Measurements from ENCODE around the gene SALL1. TPM values are rescaled to one million over a fixed set of nuclear protein-coding genes. Genes with fewer than 3 reads are reported as not detected.
A peak's percentile ranks its signal among the peaks of the same experiment; 100 is the strongest.

The SALL1 gene
- total and polyA plus RNA-seq, 2 experiments from 2014 or later: 9.4 to 22.7 TPM

GRCh38 chr16:51133688-51134087 is 17.4 kb downstream of the SALL1 start:
- no peaks in the 10 kb centered on the region; the same call in 2 of the 3 replicates for H3K9me3 Mint-ChIP-seq
- TF ChIP-seq EZH2phosphoT487 (IDR thresholded peaks at IDR 0.05; ENCODE audit: unreplicated experiment) (no peak), JUNB (IDR thresholded peaks at IDR 0.05; ENCODE audit: unreplicated experiment) (no peak), STAT1 (IDR thresholded peaks at IDR 0.05; ENCODE audit: unreplicated experiment) (no peak), EZH2 (IDR thresholded peaks at IDR 0.05; ENCODE audit: low read depth, unreplicated experiment) (no peak), CREB1 (CRISPR knock-in tag; IDR thresholded peaks at IDR 0.05; ENCODE audit: low read depth) (no peak), ZNF114 (CRISPR knock-in tag; IDR thresholded peaks at IDR 0.05) (no peak), ETS1 (IDR thresholded peaks at IDR 0.05) (no peak), REST (IDR thresholded peaks at IDR 0.05; ENCODE audit: unreplicated experiment) (no peak), ZNF462 (CRISPR knock-in tag; IDR thresholded peaks at IDR 0.05) (no peak), POLR2AphosphoS5 (IDR thresholded peaks at IDR 0.05; ENCODE audit: low read depth) (no peak), ZNF331 (CRISPR knock-in tag; IDR thresholded peaks at IDR 0.05; ENCODE audit: low read depth) (no peak), NANOG (IDR thresholded peaks at IDR 0.05; ENCODE audit: borderline replicate concordance) (no peak), CTCF (conservative IDR thresholded peaks at IDR 0.05; ENCODE audit: low read depth in 2 of 2) (no peak)
- Histone ChIP-seq H3F3A (replicated peaks; ENCODE audit: low read depth) (0 out of 2 replicates have a peak, but pooled peaks cover 5% of the 10 kb centered on the region), H3K27me3 (ENCODE audit: insufficient read depth) (no peaks in the 10 kb centered on the region), H3K4me3 (peak overlapping the region; percentile 77), H3K9me2 (ENCODE audit: insufficient read depth) (no peaks in the 10 kb centered on the region), H4K20me1 (replicated peaks; ENCODE audit: insufficient read depth) (peaks cover 6% of the 10 kb centered on the region), H3K4me2 (peak overlapping the region; percentile 88), H3K36me3 (ENCODE audit: insufficient read depth) (no peaks in the 10 kb centered on the region; the same call in 1 of the 2 replicates), H3K79me2 (replicated peaks; ENCODE audit: insufficient read depth) (no peaks in the 10 kb centered on the region; the same call in 1 of the 2 replicates), H3K4me1 (ENCODE audit: insufficient read depth) (peaks cover 34% of the 10 kb centered on the region), H3K27ac (ENCODE audit: low read depth) (0 out of 2 replicates have a peak overlapping the region, but pooled peaks have one; percentile 0), H2AFZ (peak overlapping the region; percentile 95)
- no peak overlapping the region for H3K27ac Mint-ChIP-seq
- DNase-seq (ENCODE audit: low spot score) (peak; percentile 44), ATAC-seq (peak; percentile 44)
- peaks cover 45% of the 10 kb centered on the region for H3K4me1 Mint-ChIP-seq
- H3K36me3 Mint-ChIP-seq (ENCODE audit: low read depth): peaks cover 36% of the 10 kb centered on the region
- H3K27me3 Mint-ChIP-seq (ENCODE audit: insufficient read depth, low read depth, poor library complexity): peaks cover 15% of the 10 kb centered on the region
- peak overlapping the region; percentile 74 for H3K4me3 Mint-ChIP-seq
